Measurements from ENCODE around the gene CDH13. TPM values are rescaled to one million over a fixed set of nuclear protein-coding genes. Genes with fewer than 3 reads are reported as not detected.

Gene CDH13
- total and polyA plus RNA-seq, 2 of the 8 experiments (the other 6 are each of a cell fraction or from before 2014, with no cell fraction given) = 2.3 to 2.4 TPM

DNA sequence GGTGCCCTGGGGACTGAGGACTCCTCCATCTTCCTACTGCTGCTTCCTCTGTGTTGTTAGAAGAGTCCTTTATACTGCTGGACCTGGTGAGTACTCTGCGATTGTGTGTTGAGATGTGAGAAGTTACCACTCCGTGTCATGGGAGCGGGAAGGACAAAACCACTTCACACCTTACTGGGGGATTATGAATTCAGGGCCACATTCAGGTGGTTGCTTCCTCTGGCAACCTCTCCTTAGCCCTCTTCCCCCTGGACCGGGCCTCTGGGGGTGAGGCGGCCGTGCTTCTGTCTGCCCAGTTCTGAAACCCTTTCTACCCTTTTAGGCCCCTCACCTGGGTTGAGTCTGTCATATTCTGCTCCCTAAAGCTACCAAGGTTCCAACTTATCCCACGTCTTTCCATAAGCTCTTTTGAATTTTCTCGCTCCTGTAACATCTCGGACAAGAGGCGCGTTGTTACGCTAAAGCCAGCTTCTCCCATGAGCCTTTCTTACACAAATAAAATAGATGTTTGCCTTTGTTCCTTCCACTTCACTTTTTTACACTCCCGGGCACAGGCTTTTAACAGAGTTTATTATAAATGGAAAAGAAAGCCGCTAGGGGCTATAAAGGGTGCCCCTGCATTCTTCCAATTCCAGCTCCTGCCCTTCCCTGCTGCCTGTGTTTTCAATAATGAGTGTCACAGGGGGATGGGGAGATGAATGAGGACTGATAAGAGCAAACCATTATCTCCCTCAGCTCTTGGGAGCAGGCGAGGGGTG, 20.7 kb upstream of the CDH13 start:
- Histone ChIP-seq H3K4ac (replicated peaks; ENCODE audit: insufficient read length, low read depth, low read length) (peak overlapping the region; percentile 3), H3K36me3 (ENCODE audit: control insufficient read depth in 2 of 4, insufficient read depth in 4 of 4, low read length in 3 of 4) (no peaks in the 10 kb centered on the region; a peak in 1 of 8 replicates), H3K9me3 (ENCODE audit: insufficient read depth in 2 of 2, low read depth in 1 of 2, low read length in 1 of 2) (no peaks in the 10 kb centered on the region), H2BK15ac (ENCODE audit: low read length) (no peak overlapping the region), H3K79me1 (ENCODE audit: low read depth, low read length) (no peaks in the 10 kb centered on the region), H3K9ac (replicated peaks in 1 of 4; ENCODE audit: extremely low read depth in 1 of 4, low read depth in 3 of 4, low read length in 3 of 4) (no peak overlapping the region), H2BK20ac (ENCODE audit: low read length) (peak overlapping the region; percentile 98), H3K4me3 (ENCODE audit: extremely low read depth in 1 of 4, insufficient read depth in 2 of 4, low read depth in 3 of 4, low read length in 4 of 4) (peak overlapping the region in 1 of 4 experiments; percentile 34; a peak in 1 of 8 replicates), H3K79me2 (ENCODE audit: control insufficient read depth in 1 of 2, insufficient read depth in 2 of 2, low read length in 2 of 2) (no peaks in the 10 kb centered on the region), H3K18ac (ENCODE audit: extremely low read depth, low read length) (peak overlapping the region; percentile 93), H2BK120ac (replicated peaks; ENCODE audit: low read depth, low read length) (no peak overlapping the region), H3K27me3 (replicated peaks in 1 of 4; ENCODE audit: control insufficient read depth in 3 of 4, extremely low read depth in 1 of 4, insufficient read depth in 3 of 4, low read length in 3 of 4) (no peaks in the 10 kb centered on the region; a peak in 1 of 7 replicates), H3K4me2 (ENCODE audit: insufficient read depth in 1 of 2, low read depth in 2 of 2, low read length in 2 of 2) (peak overlapping the region; percentile 58 to 70), H3K4me1 (replicated peaks in 1 of 4; ENCODE audit: control insufficient read depth in 3 of 4, insufficient read depth in 4 of 4, low read length in 3 of 4) (peaks cover 8 to 14% (median 10%) of the 10 kb centered on the region in 4 experiments), H4K5ac (ENCODE audit: insufficient read length, low read depth, low read length) (peak overlapping the region; percentile 6), H4K91ac (replicated peaks; ENCODE audit: insufficient read length, low read length) (peak overlapping the region; percentile 2), H2AFZ (ENCODE audit: low read length) (no peak overlapping the region), H2BK12ac (ENCODE audit: low read depth, low read length) (peak overlapping the region; percentile 77), H4K8ac (ENCODE audit: extremely low read depth, insufficient read depth, low read length) (no peak overlapping the region), H4K20me1 (replicated peaks in 1 of 2; ENCODE audit: control insufficient read depth in 1 of 2, insufficient read depth in 2 of 2, low read length in 2 of 2) (no peaks in the 10 kb centered on the region), H3K23me2 (ENCODE audit: low read depth, low read length) (no peaks in the 10 kb centered on the region), H3K23ac (ENCODE audit: insufficient read length) (no peak overlapping the region), H3K27ac (ENCODE audit: low read depth, low read length) (peak overlapping the region; percentile 69; the same call in 1 of the 2 replicates), H2AK5ac (ENCODE audit: low read depth, low read length) (peak overlapping the region; percentile 66), H3K14ac (ENCODE audit: insufficient read length) (no peak overlapping the region), H3K56ac (replicated peaks; ENCODE audit: insufficient read length, low read depth, low read length) (no peak overlapping the region), H2BK5ac (ENCODE audit: low read depth, low read length) (peak overlapping the region; percentile 92)
- POLR2A ChIA-PET (ENCODE audit: partially characterized antibody) = interaction anchor here (0.8 to 1.2 kb wide), 3 partner anchors 19 to 101 kb away, joined by 3 read pairs; no protein-coding TSS in a partner anchor
- no peak for FAIRE-seq
- CTCF ChIA-PET (ENCODE audit: partially characterized antibody) = interaction anchor here (0.7 to 3.3 kb wide), 11 partner anchors 10 to 750 kb away, joined by 3 to 16 read pairs (median 4); no protein-coding TSS in a partner anchor
- DNase-seq (ENCODE audit: low read depth in 1 of 2, low spot score in 2 of 2) = no peak
- whole genome bisulfite sequencing, 2 experiments (ENCODE audit: extremely low coverage in 1 of 2, insufficient coverage in 1 of 2, insufficient read length in 1 of 2, insufficient replicate concordance in 2 of 2, low coverage in 1 of 2, low lambda C conversion rate in 2 of 2, missing lambda C conversion rate in 1 of 2) = 29% methylated on average over 15 of the region's 15 CpGs; no CpG with 5 or more reads in 1 of the 2 experiments
- peak; percentile 92 for TF ChIP-seq E2F6 (IDR thresholded peaks at IDR 0.05)
- no peak for TF ChIP-seq SP4 (IDR thresholded peaks at IDR 0.05; ENCODE audit: low read length)
- peak; percentile 58; the same call in 1 of the 2 replicates for TF ChIP-seq SP1 (IDR thresholded peaks at IDR 0.05; ENCODE audit: low read depth, low read length)
- no peak for TF ChIP-seq EZH2 (IDR thresholded peaks at IDR 0.05; ENCODE audit: low read depth, low read length, severe bottlenecking)
